ENCODE measurements around the gene TEX26.

TEX26 gene

DNA sequence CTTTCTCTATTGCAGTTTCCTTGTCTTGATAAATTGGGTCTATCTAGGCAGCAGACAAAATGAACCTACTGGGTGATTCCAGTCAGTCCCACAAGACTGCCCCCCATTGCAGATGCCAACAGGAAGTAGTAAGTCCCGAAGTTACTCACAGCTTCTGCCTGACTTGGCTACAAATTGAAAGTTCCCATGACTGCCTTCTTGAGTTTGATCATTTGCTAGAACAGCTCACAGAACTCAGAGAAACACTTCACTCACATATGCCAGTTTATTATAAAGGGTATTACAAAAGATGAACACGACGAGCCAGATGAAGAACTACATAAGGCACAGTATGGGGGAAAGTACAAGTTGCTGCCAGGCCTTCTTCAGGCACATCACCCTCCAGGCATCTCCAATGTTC lies 50.0 kb downstream of the TEX26 start:
- no peak for DNase-seq

DNA sequence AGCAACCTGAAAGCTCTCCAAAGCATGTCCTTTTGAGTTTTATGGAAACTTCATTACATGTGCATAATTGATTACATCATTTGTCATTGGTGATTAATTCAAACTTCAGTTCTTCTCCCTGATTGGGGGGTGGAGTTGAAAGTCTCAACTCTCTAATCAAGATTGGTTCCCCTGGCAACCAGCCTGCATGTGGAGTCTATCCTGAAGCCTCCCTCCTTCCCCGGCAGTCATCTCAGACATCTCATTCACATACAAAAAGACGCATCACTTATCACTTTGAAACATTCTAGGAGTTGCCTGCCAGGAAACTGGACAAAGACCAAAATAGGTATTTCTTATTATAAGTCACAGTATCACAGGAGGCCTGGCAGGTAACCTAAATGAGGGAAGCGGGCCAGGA lies 50.5 kb downstream of the TEX26 start:
- DNase-seq, result no peak

- no peak for DNase-seq
Observed at GRCh38 chr13:30983431-30983830, 51.0 kb downstream of the TEX26 start.

GRCh38 chr13:30984620-30985019 lies 52.2 kb downstream of the TEX26 start:
- DNase-seq, result no peak

DNA sequence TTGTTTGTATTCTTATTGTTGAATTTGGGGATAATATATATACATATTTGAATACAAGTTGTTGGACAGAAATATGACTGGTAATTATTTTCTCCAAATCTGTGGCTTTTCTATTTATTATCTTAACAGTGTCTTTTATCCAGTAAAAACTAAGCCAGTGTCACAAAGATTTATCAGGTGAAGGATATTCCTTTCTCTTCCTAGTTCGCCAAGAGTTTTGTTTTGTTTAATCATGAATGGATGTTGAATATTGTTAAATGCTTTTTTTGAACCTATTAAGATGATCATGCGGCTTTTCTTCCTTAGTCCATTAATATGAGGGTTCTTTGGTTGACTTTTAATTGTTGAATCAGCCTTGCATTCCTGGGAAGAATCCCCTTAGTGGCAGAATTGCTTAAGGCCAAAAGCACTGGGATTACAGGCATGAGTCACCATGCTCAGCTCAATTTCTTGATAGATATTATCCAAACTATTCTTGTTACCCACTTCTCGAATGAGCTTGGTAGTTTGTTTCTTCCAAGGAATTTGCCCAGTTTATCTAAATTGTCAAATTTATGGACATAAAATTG lies 53.3 kb downstream of the TEX26 start:
- DNase-seq, result no peak

GRCh38 chr13:30991184-30991583 lies 58.7 kb downstream of the TEX26 start:
- no peak for DNase-seq

GRCh38 chr13:30991922-30992321 lies 59.5 kb downstream of the TEX26 start:
- no peak for DNase-seq

GRCh38 chr13:30995331-30995730 lies 62.9 kb downstream of the TEX26 start:
- no peak for DNase-seq

GRCh38 chr13:30997697-30998096 lies 65.2 kb downstream of the TEX26 start:
- DNase-seq, result no peak

DNA sequence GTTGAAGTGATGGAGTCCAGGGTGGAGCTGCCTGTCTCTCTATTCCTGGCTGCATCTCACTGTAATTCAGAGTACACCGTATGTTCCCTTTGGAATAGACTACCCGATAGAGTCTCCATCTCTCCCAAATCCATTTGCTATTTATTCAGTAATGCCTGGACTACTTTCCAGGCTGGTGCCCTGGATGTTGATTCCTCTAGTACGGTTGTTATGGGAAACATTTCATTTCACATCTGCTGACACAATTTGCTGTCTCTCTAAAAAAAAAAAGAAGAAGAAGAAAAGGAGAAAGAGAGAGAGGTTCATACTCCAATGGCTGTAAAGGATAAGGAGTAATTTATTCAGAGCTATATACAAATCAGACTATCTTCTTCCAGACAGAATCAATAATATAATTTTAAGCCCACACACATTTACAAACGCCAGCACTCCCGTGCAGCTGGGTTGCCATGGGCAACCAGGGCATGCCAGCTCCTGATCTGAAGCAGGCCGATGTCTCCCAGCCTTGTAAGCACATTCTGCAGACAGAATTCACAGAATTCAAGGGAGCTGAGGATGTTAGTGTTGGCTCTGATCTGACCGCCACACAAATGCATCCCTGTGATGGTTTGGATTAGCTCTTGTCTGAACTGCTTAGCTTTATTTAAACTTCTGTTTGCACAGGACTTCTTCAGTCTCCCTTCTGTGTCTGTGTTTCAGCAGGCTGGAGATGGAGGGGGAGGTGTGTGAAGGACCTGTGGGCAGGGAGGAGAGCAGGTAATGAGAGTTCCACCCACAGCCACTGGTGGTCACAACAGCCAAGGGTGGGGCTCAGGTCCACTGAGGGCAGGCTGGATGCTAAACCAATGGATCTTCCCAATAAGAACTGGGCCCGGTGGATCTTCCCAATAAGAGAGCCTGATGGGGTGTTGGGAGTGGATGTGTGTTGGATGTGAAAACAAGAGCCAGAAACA lies 66.0 kb downstream of the TEX26 start:
- DNase-seq, result no peak

- no peak for DNase-seq
Observed at GRCh38 chr13:31000889-31001288, 68.4 kb downstream of the TEX26 start.

DNA sequence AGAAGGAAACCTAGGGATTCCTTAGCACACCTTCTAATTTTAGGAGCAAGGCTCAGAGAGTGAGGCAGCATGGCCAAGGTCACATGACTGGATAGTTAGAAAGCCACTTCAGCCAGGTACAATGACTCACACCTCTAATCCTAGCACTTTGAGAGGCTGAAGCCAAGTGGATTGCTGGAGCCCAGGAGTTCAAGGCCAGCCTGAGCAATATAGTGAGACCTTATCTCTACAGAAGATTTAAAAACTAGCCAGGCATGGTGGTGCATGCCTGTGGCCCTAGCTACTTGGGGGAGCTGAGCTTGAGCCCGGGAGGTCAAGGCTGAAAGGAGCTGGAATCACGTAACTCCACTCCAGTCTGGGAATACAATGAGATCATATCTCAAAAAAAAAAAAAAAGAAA lies 69.2 kb downstream of the TEX26 start:
- DNase-seq, result no peak

DNA sequence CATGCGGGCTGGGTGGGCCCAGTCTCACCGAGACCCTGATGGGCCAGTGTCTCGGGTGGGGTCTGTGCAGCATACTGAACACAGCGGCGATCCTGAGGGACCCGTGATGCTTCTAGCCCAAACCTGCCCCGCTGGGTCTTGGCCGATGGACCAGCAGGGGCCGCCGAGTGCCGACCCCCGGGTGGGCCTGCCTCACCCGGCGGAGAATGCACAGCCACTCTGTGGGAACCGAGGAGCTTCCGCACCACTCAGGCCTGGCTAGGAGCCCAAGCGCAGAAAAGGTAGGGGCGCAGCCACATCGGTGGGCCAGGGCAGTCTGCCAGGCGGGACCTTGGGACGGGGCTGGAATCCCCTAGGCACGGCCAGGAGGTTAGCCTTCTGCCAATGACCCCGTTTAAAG lies 72.6 kb downstream of the TEX26 start:
- DNase-seq, result no peak

DNA sequence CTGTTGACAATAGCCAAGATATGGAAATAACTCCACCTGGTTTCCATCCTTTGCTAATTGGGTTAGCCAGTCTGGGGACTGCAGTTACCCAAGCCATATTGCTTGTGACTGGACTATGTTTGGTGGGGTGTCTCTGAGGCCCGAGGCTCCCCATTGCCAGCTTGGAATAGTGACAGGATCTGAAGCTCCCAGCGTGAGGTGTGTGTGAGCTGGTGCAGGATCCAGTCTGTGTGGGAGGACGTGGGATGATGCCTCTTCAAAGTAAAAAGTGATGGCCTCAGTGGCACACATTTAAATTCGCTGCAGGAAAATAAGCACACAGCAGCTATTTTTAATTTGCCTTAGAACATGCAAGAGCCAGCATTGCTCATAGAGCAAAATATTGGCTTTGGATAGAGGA lies 75.0 kb downstream of the TEX26 start:
- DNase-seq, result no peak

DNA sequence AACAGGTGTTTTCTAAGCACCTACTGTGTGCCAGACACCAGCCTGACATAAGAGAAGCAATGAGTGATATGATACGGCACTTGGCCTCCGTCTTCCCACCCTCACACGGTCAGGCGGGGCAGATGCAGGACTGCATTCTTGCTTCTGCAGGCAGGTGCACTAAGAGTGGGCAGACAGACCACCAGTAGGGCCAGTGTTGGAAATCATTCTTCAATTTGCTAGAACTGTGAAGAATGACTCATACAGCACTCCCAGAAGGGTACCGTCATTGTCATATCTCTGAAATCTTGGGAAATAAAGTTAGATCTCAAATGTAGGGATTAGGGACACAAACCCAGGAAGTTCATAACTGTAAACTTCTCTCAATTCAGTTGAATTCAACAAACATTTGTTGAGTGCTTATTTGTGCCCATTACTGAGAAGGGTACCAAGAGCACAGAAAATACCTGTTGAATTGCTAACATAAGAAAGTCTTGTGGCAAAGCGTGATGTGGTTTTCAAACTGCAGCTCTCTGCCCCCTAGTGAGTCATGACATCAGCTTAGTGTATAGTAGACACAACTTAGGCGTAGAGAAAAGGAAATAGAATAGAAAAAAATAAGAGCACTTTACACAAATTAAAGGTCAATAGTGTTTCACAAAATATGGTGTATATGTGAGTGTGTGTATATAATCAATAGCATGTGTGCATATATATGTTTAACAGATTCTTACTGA lies 76.1 kb downstream of the TEX26 start:
- DNase-seq, result no peak

DNA sequence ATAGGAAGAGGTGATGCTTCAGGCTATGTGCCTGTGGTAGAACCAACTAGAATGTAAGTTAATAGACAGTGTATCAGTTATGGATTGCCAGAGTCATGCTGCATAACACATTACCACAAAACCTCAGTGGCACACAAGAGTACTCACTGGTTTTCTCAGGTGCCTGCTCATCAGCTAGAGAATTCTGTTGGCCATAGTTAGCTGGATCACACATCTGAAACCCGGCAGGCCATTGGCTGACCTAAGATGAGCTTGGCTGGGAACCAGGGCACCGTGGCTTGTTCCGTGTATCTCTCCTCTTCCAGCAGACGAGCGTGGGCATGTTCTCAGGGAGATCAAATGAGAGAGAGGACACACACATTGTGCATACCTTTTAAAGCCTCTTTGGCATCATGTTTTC lies 76.7 kb downstream of the TEX26 start:
- DNase-seq, result no peak

GRCh38 chr13:31010296-31010695 lies 77.8 kb downstream of the TEX26 start:
- DNase-seq, result no peak

GRCh38 chr13:31011193-31011860 lies 78.9 kb downstream of the TEX26 start:
- no peak for DNase-seq

GRCh38 chr13:31011901-31012654 lies 79.6 kb downstream of the TEX26 start:
- DNase-seq, result no peak

DNA sequence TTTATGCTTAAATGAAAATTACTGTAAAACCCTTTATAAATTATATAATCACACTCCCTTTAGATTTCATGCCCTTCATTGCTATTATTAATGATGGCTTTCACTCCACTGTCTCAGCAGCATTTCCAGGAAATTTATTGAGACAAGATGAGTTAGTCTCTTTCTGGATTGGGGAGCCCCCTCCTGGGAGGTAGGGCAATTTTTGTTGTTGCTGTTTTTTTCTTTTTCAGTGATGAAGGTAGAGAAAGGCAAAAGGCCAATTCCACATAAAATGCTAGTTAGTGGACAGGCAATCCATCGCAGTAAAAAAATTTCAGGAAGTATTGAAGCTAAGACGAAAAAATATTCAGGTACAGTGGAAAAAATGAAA lies 80.2 kb downstream of the TEX26 start:
- DNase-seq, result no peak

- no peak for DNase-seq
Observed at GRCh38 chr13:31014456-31014855, 82.0 kb downstream of the TEX26 start.

- no peak for DNase-seq
Observed at GRCh38 chr13:31015199-31015598, 82.7 kb downstream of the TEX26 start.

Measured in NK-92 treated with Interleukin-12 subunit alpha and Interleukin-12 subunit beta, amount 100 ng/mL, for 24 hours (cell line).